NOMO-1 (cell line): ENCODE results near the gene FGF8.

Source experiments
- DNase-seq, 2 experiments: peaks; one replicate each; lab custom pipeline; 2025; ENCODE audit not compliant: unreplicated experiment in 2 of 2; lab: John Stamatoyannopoulos, UW

The FGF8 gene

DNA sequence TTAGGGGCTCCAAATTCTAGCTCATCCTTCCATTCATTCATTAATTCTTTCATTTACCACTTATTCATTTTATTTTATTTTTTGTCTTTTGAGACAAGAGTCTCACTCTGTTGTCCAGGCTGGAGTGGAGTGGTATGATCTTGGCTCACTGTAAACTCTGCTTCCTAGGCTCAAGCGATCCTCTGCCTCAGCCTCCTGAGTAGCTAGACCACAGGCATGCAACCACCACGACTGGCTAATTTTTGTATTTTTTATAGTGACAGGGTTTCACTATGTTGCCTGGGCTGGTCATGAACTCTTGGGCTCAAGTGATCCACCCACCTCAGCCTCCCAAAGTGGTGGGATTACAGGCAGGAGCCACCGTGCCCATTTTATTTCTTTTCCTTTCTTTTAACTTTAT, 31.6 kb downstream of the FGF8 start:
- DNase-seq, result no peak

DNA sequence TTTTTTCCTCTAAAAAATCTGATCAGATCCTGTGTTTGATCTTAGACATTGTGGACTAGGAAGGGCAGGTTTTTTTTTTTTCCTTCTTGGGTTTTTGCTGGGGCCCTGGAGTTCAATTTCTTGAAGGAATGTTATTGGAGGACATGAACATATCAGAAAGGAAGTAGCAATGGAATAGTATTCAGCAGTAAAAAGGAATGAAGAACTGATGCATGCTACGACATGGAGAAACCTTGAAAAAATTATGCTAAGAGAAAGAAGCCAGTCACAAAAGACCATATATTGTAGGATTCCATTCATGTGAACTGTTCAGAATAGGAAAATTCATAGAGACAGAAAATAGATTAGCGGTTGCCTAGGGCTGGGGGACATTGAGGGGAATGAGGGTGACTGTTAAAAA, 34.0 kb downstream of the FGF8 start:
- DNase-seq, result no peak

DNA sequence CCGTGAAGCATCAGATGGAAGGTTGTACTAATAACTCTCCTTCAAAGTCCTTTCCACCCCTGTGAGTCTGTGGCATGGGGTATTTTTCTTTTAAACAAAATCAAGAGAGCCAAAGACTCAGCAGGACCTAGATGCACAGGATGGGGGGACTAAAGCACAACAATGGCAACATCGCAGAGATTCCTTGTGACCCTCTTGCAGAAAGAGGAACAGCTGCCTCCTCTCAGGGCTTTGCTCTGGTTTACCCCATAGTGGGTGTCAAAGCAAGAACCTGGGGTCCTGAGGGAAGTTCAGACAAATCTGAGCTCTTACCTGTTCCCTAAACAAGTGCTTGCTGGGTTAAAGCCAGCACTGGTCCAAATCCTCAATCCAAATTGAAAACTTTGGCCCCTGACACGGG, 39.2 kb downstream of the FGF8 start:
- DNase-seq, result no peak

DNA sequence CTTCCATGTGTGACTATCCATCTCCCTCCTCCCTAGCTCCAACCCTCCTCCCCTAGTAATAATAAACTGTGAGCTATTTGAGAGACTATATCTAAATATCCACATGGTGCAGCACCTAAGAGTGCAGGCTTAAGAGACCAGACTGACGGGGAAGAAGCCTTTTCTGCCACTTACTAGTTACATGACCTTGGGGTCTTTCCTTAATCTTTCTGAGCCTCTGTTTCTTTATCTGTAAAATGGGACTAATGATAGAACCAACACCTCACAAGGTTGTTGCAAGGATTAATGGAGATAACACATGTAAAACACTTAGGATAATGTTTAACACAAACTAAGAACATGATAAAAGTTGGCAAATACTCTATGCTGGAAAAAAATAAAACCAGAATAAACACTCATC, 43.8 kb downstream of the FGF8 start:
- DNase-seq, result no peak

DNA sequence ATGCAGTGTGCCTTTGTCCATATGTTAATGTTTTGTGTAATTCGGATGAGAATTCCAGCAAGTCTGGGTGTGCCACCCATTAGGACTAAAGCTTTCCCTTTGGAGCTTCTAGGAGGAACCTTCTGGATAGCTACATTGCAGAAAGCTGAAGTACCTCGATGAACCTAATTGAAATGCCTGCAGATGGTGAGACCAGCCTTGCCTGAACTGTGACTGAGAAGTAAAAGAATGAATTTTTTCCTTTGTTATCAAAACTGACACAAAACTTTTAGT, 49.9 kb downstream of the FGF8 start:
- DNase-seq, result no peak

DNA sequence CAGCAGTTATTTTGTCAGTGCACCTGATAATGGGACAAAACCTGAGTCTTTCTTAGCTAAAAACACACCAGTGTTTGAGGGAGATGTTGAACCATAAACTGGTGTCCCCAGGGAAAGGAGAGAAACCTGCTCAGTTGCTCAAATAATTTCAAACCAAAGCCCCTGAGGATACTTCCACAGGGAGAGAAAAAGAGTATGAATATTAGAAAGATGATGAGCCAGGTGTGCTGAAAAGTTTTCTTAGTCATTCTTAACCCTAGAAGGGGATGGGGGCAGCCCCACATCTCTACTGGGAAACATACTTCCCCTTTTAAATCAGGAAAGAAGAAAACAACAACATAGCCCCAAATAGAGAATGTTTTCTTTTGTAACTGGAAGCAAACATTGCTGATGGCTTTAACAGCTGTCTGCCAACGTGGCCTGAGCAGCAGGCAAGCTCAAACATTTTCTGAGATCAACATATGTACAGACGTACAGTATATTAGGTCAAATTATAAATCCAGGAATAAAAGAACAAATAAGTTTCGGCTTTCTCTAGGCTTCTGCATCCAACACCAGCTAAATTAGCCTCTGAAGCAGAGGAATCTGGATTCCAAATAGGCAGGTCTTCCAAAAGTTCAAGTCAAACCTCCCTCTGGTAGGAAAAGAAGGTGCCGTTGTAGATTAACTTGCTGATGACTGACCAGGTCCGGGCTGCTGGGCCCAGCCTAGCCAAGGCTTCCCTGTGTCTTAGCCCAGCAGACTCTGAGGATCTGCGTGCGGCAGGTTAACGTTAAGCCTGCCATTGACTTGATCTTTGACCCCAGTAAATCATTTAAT, 50.4 kb downstream of the FGF8 start:
- no peak for DNase-seq

DNA sequence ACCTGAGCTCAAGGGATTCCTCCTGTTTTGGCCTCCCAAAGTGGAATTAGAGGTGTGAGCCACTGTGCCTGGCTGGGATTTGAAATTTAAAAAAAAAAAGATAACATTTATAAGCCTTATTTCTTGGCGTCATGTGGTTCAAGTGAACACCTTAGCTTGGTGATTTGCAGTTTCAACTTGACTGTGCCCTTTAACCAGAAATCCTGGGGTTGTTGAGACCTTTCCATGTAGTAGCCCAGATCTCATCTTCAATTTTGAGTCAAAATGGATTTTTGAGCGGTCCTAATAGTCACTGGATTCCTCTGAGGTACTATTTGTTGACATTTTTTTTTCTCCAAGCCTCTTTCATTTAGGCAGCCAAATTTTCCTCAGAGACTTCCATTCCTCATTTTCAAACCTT, 51.5 kb downstream of the FGF8 start:
- no peak for DNase-seq

DNA sequence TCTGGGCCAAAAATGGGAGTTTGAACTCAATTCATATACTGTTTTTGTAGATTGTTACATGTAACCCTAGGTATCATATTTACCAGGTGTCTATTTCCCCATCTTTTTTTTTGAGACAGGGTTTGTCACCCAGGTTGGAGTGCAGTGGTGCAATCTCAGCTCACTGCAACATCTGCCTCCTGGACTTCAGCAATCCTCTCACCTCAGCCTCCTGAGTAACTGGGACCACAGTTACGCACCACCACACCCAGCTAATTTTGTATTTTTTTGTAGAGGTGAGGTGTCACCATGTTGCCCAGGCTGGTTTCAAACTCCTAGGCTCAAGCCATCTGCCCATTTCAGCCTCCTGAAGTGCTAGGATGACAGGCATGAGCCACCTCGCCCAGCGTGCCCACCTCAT, 52.7 kb downstream of the FGF8 start:
- no peak for DNase-seq

DNA sequence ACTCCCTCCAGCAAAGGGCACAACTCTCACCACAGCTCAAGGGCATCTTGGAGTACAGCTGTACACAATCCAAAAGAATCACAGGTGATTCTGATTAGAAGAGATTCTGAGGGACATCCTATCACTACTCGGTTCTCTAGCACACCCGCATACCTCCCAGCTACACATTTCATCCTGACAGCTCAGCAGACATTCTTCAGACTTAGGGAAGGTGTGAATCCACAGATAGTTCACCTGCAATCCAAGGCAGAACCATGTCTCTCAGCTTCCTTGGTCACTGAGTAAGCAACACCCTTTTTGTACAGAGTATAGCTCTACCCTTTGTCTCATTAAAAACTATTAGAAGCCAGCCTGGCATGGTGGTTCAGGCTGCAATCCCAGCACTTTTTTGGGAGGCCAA, 54.1 kb downstream of the FGF8 start:
- no peak for DNase-seq

DNA sequence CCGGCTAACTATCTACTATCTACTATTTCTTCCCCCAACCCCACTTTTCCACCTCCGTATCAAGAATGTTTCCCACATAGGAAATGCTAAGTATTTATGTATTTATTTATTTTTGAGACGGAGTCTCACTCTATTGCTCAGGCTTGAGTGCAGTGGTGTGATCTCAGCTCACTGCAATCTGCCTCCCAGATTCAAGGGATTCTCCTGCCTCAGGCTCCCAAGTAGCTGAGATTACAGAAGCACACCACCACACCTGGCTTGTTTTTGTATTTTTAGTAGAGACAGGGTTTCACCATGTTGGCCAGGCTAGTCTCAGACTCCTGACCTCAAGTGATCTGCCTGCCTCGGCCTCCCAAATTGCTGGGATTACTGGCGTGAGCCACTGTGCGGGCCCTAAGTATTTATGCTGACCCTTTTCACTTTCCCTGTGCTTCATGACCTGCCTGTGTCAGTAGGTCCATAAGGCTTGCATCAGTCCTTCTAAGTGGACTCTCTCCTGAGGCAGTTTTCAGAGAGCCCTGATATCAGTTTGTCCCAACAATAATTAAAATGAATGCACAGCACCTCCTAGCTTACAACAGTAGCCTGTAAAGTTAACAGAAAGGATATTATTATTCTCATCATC, 55.2 kb downstream of the FGF8 start:
- no peak for DNase-seq
